Activated naive CD8-positive, alpha-beta T cell treated with anti-CD3 and anti-CD28 coated beads, Interleukin-2, amount 50 U/mL, for 24 hours (primary cell): ENCODE results near the gene SSX2IP.

Experiments
- ATAC-seq: fragments of 150-1000 bp; cut with Tn5 transposase; one replicate; pipeline ENCODE4 v1.10.0; 2021
- DNase-seq: peaks from one replicate; pipeline ENCODE4 v3.0.0; 2021
- H3K27ac Mint-ChIP-seq: one replicate; pipeline ENCODE4 v1.8.0; 2021; ENCODE audit warnings: mild to moderate bottlenecking, mixed read lengths
- H3K27me3 Mint-ChIP-seq: one replicate; pipeline ENCODE4 v1.8.0; 2021; ENCODE audit warnings: mixed read lengths
- H3K36me3 Mint-ChIP-seq: one replicate; pipeline ENCODE4 v1.8.0; 2021; ENCODE audit warnings: low read depth, mixed read lengths
- H3K4me1 Mint-ChIP-seq: one replicate; pipeline ENCODE4 v1.8.0; 2021; ENCODE audit warnings: mixed read lengths
- H3K4me3 Mint-ChIP-seq: one replicate; pipeline ENCODE4 v1.8.0; 2021; ENCODE audit warnings: mild to moderate bottlenecking, moderate library complexity, mixed read lengths
- H3K9me3 Mint-ChIP-seq: one replicate; pipeline ENCODE4 v1.8.0; 2021; ENCODE audit warnings: mixed read lengths

SSX2IP gene

DNA sequence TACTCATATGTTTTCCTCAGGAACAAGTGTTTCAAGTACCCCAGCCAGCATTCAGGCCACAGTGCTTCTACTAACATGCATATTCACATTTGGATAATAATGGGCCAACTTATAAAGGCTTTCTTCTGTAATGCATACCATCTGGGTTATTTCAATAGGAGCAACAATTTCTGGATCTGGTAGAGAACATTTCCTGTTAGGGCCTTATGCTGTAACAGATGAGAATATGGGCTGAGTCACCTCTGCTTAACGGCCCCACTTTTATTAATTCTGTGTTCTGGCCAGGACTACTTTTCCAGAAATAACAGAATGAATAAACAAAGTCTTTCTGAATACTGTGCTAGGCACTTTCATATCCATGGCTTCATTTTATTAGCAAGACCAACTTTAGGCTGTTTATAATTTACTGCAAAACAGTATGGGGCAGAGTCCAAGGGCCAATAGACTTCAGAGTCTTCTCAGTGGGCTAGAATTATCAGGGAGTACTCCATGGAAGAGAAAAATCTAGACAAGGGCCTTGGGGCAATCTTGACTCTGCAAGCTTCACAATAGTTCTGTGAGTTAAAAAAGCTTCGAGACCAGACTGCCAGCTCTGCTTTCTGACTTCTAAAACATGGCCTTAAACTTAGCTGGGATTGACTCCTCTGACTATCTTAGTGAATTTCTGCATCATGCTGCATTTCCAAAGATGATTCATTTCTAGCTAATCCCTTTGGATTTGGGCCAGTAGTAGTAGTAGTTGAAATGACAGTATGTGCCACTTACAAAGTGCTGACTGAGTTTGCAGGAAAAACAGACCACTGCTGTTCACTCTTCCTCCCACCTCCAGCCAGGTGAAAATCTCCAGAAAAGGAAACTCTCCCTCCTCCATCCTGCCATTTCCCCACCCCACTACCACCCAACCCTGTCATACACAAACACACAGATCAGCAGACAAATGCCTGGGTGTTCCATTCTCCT, 8.2 kb upstream of the SSX2IP start:
- no peak for ATAC-seq
- Mint-ChIP-seq H3K4me3 (no peak overlapping the region), H3K27me3 (peaks cover 6% of the 10 kb centered on the region), H3K27ac (no peak overlapping the region), H3K36me3 (no peaks in the 10 kb centered on the region), H3K9me3 (no peaks in the 10 kb centered on the region), H3K4me1 (peaks cover 21% of the 10 kb centered on the region)
- DNase-seq, result no peak

DNA sequence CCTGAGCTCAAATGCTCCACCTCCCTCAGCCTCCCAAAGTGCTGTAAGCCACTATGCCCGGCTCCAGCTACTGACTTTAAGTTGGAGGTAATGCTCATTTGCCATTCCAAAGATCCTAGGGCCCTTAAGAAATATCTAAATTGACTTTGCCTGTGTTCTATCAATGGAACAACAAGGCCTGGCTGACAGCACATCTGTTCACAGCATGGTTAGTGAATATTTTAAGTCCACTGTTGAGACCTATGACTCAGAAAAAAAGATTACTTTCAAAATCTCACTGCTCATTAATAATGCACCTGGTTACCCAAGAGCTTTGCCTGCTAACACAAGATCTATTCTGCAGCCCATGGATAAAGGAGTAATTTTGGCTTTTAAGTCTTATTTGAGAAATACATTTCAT, 3.5 kb upstream of the SSX2IP start:
- Mint-ChIP-seq H3K27ac (no peak overlapping the region), H3K4me3 (no peak overlapping the region), H3K4me1 (peaks cover 38% of the 10 kb centered on the region), H3K9me3 (no peaks in the 10 kb centered on the region), H3K36me3 (no peaks in the 10 kb centered on the region), H3K27me3 (no peaks in the 10 kb centered on the region)
- DNase-seq (no peak), ATAC-seq (no peak)

DNA sequence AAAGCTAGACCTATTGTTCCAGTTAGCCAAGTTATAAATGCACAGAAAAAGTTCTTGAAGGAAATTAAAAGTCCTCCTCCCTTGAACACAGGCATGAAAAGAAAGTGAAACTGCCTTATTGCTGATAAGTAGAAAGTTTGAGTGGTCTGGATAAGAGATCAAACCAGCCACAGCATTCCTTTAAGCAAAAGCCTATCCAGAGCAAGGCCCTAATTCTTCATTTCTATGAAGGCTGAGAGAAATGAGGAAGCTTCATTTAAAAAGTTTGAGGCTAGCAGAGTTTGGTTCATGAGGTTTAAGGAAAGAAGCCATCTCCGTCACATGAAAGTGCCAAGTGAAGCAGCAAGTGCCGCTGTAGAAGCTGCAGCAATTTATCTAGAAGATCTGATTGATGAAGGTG, 2.7 kb upstream of the SSX2IP start:
- DNase-seq, result no peak
- H3K27me3 Mint-ChIP-seq, result no peaks in the 10 kb centered on the region
- peak overlapping the region; percentile 84 for H3K27ac Mint-ChIP-seq
- ATAC-seq, result no peak
- H3K9me3 Mint-ChIP-seq, result no peaks in the 10 kb centered on the region
- no peaks in the 10 kb centered on the region for H3K36me3 Mint-ChIP-seq
- H3K4me1 Mint-ChIP-seq, result peaks cover 44% of the 10 kb centered on the region
- H3K4me3 Mint-ChIP-seq, result peak overlapping the region; percentile 73

DNA sequence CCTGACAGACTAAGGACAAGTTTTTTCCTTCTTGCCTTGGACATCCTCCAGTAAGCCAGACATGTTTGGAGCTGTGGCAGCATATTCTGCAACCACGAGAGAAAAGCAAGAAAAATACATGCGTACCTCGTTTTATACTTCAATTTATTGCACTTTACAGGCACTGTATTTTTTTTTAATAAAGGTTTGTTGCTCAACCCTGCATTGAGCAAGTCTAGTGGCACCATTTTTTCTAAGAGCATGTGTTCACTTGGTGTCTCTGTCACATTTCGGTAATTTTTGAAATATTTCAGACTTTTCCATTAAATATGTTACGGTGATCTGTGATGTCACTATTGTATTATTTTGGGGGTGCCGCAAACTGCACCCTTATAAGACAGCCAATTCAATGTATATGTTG, 2.1 kb upstream of the SSX2IP start:
- Mint-ChIP-seq H3K27ac (peak overlapping the region; percentile 84), H3K4me3 (peak overlapping the region; percentile 73), H3K27me3 (no peaks in the 10 kb centered on the region), H3K9me3 (no peaks in the 10 kb centered on the region), H3K4me1 (peaks cover 50% of the 10 kb centered on the region), H3K36me3 (no peaks in the 10 kb centered on the region)
- ATAC-seq (no peak), DNase-seq (no peak)

DNA sequence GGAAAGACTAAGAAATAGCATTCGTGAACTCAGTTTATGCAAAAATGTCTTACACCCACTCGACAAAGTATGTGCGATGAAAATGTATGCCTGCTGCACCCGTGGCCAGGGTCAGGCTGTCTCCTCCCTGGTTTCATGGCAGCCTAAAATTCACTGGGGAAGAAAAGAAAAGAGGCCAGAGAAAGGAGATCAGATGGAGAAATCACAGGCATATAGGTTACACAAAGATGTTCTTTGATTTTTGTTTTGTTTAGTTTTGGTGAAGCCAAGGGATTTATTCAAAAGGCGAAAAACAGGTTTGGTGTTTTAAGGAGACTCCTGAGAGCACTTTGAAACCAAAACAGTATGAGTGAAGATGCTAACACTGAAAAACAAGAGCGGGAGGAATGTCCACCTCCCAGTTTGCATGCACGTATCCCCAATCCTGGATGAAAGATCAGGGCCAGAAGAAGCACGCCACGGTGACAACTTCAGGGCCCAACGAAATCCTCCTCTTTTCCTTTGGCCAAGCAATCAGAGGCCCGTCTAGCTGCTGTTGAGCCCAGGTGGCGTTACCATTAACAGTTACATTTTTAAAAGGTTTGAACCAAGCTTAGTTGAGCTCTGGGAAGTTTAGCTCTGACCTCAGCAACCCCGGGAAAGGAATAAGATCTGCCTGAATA, 992 bp upstream of the SSX2IP start:
- H3K4me1 Mint-ChIP-seq, result peaks cover 55% of the 10 kb centered on the region
- H3K36me3 Mint-ChIP-seq, result no peaks in the 10 kb centered on the region
- H3K27ac Mint-ChIP-seq, result peak overlapping the region; percentile 86
- peak overlapping the region; percentile 87 for H3K4me3 Mint-ChIP-seq
- DNase-seq (no peak), ATAC-seq (no peak)
- no peaks in the 10 kb centered on the region for H3K9me3 Mint-ChIP-seq
- no peaks in the 10 kb centered on the region for H3K27me3 Mint-ChIP-seq

DNA sequence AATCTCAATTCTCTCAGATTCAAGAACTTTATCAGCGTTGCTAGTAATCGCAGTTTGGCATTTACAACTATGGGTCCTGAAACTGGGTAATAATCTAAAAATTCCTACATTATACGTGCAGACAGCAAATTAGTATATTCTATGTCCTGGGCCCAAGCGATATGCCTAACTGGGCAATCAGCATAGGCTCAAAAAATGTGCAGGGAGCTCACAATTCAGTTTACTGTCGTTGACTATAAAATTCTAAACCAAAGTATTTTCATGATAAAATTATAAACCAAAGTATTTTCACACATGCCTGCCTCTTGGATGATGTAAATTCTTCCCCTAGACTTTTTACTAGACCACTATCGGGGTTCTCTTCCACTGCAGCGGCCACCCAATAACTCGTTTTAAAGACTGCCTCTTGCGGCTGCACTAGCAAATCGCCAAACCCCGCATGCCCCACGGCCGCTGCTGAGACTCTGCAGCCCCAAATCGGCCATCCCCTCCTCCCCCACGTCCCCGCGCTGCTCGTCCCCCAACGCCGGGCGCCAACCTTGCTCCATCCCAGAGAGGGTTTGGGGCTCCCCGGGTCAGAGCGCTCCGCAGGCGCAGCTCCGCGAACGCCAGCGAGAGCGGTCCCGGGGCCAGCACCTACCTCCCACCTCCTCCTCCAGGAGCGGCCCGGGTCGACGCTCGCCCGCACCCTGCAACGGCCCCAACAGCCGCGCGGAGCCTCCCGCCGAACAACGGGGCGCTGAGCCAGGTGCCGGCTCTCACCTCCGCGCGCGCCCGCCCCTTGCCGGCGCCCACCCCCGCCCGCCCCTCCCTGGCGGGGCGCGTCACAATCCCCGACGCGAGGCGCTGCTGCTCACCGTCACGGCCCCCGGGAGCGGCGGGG, 506 bp downstream of the SSX2IP start:
- Mint-ChIP-seq H3K27me3 (no peaks in the 10 kb centered on the region), H3K27ac (no peak overlapping the region), H3K36me3 (no peaks in the 10 kb centered on the region), H3K4me3 (peak overlapping the region; percentile 87), H3K4me1 (peaks cover 55% of the 10 kb centered on the region), H3K9me3 (no peaks in the 10 kb centered on the region)
- DNase-seq (peak; percentile 59), ATAC-seq (no peak)

DNA sequence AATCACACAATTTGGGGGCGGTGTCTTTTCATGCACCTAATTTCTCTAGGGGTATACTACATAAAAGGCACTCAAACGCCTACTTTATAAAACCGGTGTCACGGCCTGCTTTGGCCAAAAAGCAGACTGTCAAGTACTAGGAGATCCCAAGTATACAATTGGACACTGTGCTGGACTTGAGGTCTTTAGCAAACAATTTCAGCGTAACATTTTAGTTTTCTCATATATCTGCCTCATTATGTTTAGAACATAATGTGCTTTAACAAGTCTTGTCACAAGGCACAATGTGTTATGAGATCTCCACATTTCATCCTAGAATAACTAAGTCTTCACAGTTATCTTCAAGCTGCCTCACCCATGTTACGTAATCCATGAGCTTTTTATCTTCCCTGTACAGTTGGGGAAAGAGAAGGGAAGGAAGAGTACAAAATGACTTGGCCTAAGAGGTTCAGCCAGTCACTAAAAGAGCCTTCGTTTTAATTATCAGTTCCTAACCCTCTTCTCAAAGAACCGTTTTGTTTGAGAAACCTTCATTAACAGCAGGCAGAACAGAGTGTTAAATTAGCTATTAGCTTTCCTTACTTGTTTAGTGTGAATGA, 1.7 kb downstream of the SSX2IP start:
- no peaks in the 10 kb centered on the region for H3K9me3 Mint-ChIP-seq
- H3K27me3 Mint-ChIP-seq, result no peaks in the 10 kb centered on the region
- no peak overlapping the region for H3K27ac Mint-ChIP-seq
- H3K36me3 Mint-ChIP-seq, result no peaks in the 10 kb centered on the region
- no peak for DNase-seq
- no peak for ATAC-seq
- peak overlapping the region; percentile 87 for H3K4me3 Mint-ChIP-seq
- peaks cover 52% of the 10 kb centered on the region for H3K4me1 Mint-ChIP-seq

DNA sequence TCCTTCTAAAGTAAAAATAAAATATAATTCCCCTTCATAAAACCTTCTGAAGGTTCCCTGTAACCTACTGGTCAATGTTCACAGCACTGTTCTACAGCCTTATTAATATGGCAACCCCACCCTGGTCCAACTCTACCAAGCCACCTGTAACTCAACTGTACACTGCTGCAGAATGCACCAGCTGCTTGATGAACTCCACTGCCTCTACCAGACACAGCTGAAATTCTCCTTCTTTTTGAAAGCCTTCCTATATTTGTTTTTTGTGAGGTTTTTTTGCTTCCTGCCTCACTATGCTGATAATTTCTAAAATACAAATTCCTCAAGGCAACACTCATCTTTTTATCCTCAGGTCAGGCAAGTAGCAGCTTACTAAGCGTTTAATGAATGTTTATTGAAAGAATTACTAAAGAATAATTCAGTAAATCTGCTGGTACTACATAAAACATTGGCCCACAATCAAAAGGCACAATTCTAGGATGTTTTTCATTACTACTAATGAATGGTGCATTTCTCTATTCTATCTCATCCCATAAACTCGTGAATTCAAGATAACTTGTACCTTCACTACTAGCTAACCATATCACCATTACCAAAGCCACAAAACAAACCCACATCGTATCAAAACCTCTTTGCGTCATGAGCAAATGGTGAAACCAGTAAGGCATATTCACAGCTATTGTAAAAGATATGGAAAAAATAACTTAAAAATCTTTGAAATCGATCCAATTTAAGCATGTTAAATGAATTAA, 2.4 kb downstream of the SSX2IP start:
- no peak for DNase-seq
- no peaks in the 10 kb centered on the region for H3K27me3 Mint-ChIP-seq
- H3K4me1 Mint-ChIP-seq, result peaks cover 48% of the 10 kb centered on the region
- no peak overlapping the region for H3K27ac Mint-ChIP-seq
- H3K9me3 Mint-ChIP-seq, result no peaks in the 10 kb centered on the region
- no peak overlapping the region for H3K4me3 Mint-ChIP-seq
- ATAC-seq, result no peak
- H3K36me3 Mint-ChIP-seq, result no peaks in the 10 kb centered on the region

DNA sequence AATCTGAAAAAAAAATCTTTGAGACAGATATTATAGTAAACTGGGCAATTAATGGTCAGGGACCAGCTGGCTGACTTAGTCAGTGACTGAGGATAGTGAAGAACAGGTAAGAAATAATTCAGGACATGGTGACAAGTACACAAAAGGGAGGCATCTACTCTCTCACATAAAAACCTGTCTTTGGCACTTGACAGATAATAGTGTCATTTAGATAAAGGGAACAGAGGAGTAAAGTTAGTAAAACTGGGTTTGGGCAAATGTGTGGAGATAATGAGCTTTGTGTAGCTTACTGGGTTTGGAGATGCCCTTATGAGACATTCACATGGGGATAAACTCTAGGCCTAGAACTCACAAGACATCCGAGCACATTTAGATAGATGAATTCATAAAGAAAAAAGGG, 4.0 kb downstream of the SSX2IP start:
- Mint-ChIP-seq H3K4me1 (peaks cover 34% of the 10 kb centered on the region), H3K9me3 (no peaks in the 10 kb centered on the region), H3K27ac (no peak overlapping the region), H3K27me3 (no peaks in the 10 kb centered on the region), H3K4me3 (no peak overlapping the region), H3K36me3 (peaks cover 4% of the 10 kb centered on the region)
- ATAC-seq (no peak), DNase-seq (no peak)

DNA sequence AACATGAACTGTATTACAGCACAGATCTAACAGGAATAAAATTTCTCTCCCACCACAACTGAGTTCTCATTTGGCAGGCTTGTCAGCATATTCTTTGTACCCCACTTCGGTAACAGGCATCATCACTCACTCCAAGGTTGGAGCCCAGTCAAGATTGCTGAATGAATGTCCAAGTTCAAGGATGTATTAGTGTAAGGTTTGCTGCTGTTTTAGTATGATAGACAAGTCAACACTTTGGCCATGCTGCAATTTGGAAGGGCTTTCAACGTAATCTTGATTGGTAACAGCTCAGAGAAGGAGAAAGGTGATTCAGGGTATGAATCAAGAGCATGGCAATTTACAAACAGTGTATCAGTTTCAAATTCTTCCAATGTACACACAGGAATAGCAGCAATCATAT, 6.8 kb downstream of the SSX2IP start:
- DNase-seq, result no peak
- H3K4me1 Mint-ChIP-seq, result peaks cover 22% of the 10 kb centered on the region
- H3K9me3 Mint-ChIP-seq, result no peaks in the 10 kb centered on the region
- H3K27ac Mint-ChIP-seq, result no peak overlapping the region
- no peak overlapping the region for H3K4me3 Mint-ChIP-seq
- no peaks in the 10 kb centered on the region for H3K27me3 Mint-ChIP-seq
- no peak for ATAC-seq
- peaks cover 4% of the 10 kb centered on the region for H3K36me3 Mint-ChIP-seq

DNA sequence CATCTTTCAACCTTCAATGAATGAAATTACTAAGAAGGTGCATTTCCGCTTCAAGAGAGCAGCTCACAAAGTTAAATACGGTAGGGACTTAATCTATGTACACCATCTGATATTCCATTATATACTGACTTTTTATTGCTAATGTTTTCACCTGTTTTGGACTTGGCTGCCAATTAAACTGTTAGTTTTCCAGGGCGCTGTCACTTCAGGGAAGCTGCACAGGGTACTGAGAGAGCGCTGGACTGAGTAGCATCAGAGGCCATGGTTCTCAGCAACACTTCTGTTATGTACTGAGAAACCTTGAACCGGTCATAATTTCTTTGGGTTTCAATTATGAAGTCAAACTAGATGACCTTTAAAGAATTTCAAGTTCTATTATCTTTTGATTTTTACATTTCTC, 8.2 kb downstream of the SSX2IP start:
- Mint-ChIP-seq H3K27me3 (no peaks in the 10 kb centered on the region), H3K4me3 (no peak overlapping the region), H3K36me3 (peaks cover 9% of the 10 kb centered on the region), H3K4me1 (peaks cover 9% of the 10 kb centered on the region), H3K9me3 (no peaks in the 10 kb centered on the region), H3K27ac (no peak overlapping the region)
- ATAC-seq (no peak), DNase-seq (no peak)

DNA sequence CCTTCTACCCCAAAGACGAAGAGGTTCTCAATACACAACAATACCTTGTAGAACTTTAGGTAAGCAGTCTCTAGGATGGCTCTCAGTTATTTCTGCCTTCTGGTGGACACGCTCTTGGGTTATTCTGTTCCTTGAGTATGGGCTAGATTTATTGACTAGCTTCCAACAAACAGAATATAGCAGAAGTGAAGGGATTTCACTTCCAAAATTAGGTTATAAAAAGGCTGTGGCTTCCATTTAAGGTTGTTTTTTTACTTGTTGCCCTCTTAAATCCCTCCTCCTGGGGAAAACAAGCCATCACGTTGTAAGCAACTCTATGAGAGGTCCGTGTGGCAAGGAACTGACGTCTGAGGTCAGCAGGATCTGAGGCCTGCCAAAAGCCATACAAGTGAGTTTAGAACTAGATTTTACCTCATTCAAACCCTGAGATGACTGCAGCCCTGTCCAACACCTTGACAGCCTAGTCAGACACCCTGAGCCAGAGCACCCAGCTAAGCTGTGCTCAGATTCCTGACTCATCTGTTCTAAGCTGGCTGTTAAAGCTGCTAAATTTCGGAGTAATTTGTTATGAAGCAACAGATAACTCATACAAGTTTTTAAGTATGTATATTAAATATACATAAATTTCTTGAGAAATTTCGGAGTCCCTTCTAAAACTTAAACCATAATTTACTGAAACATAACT, 12.7 kb downstream of the SSX2IP start:
- Mint-ChIP-seq H3K9me3 (no peaks in the 10 kb centered on the region), H3K4me1 (peaks cover 9% of the 10 kb centered on the region), H3K27me3 (no peaks in the 10 kb centered on the region), H3K27ac (no peak overlapping the region), H3K4me3 (no peak overlapping the region), H3K36me3 (peaks cover 9% of the 10 kb centered on the region)
- ATAC-seq, result no peak
- DNase-seq, result no peak

DNA sequence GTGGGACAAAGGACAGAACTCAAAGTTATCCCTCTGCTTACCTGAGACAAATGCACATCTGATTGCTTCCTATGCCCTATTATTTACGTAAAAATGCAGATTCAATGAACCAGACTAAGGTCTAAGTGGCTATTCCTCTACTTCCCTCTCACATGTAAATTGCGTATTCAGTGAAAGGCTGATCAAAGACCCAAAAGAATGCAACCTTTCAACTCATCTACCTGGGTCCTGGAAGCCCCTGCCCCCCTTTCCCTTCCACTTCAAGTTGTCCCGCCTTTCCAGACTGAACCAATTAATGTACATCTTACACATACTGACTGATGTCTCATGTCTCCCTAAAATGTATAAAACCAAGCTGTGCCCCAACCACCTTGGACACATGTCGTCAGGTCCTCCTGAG, 14.6 kb downstream of the SSX2IP start:
- no peak overlapping the region for H3K27ac Mint-ChIP-seq

More for the DNA sequence above, 14.6 kb downstream of the SSX2IP start:
- no peak overlapping the region for H3K4me3 Mint-ChIP-seq
- ATAC-seq (no peak), DNase-seq (no peak)
- peaks cover 10% of the 10 kb centered on the region for H3K4me1 Mint-ChIP-seq
- no peaks in the 10 kb centered on the region for H3K27me3 Mint-ChIP-seq
- H3K9me3 Mint-ChIP-seq, result no peaks in the 10 kb centered on the region
- H3K36me3 Mint-ChIP-seq, result peaks cover 7% of the 10 kb centered on the region
